Erythroblast (primary cell): Measurements from ENCODE around the gene CRAT.

Experiments used
- DNase-seq, 2 experiments: peaks; one replicate each; lab custom pipeline; 2025; lab: John Stamatoyannopoulos, UW
- GATA1 ChIP-seq: IDR thresholded peaks from 2 replicates; pipeline ENCODE4 v1.6.1; 2011; ENCODE audit warnings: low read depth, mild to moderate bottlenecking, control low read depth, low read length, moderate library complexity
- POLR2A ChIP-seq: IDR thresholded peaks from 2 replicates; pipeline ENCODE4 v1.6.1; 2011; ENCODE audit warnings: mild to moderate bottlenecking, low read length

Gene CRAT

DNA sequence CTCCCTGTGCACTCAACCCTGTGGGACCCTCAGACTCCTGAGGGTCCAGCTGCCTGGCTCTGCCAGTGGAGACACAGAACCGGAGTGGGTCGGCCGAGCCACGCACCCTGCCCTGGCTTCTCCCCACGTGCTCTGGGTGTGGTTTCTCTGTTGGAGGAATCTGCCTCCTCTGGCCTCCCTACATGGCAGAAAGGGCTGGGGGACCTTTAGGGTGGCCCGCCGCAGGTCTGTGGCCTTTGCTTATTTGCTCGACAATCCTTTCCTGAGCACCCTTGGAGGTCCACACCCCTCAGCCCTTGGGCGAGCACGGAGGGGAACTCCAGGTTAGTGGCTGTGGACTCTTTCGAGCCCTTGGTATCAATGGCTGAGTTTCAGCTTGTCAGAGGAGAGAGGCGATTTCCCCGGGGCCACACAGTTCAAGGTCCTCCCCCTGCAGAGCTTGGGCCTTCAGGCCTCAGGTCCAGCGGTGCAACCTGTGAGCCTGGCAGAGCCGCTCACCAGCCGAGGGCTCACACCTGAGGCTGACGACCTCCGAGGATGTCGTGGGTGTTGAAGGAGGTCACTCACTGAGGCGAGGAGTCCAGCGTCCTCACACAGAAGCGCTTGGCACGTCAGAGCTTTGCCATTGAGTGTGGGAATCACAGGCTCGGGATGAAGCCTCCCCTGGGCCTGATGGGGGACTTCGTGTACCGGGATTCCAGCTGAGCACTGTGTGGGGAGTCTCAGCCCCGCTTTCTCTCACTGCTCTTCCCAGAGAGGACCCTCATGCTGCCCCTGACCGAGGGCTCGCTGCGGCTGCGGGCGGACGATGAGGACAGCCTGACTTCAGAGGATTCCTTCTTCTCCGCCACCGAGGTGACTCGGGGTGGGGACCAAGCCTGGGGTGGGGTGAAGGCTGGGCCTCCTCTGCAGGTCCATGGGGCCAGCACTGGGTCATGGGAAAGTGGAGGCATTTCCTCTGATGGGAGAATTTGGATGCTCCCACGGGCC, 50.5 kb downstream of the CRAT start:
- DNase-seq: no peak
- no peak for TF ChIP-seq POLR2A
- TF ChIP-seq GATA1: no peak

DNA sequence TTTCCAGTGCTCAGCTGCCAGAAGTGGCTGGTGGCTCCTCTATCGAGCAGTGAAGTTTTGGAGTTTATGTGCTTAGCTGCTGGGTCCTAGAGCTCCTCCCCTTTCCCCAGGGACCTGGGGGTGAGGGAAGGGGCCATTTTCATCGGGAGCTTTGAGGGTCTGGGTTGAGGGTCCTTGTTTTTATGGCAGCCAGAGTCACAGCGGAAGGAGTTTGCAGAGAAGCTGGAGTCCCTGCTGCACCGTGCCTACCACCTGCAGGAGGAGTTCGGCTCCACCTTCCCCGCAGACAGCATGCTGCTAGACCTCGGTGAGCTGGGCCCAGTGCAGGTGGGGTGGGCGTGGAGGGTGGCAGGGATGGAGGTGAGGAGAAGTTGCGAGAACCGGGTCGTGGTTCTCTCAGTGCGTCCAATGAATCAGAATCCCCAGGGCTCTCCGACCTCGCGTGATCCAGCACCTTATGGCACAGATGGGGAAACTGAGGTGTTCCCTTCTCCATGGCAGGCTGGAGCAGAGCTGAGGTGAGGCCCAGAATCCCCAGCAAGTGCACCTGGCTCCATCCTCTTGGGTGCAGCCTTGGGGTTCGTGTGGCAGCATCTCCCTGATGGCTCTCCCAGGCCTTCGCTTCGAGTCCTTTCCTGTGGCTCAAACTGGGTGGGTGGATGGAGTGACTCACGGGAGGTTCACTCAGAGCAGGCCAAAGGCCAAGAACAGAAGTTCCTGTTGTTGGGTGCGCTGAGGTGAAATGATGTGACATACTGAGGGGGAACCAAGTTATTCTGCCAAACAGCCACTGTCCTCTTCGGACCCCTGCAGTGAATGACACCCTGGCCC, 51.4 kb downstream of the CRAT start:
- TF ChIP-seq POLR2A: no peak
- no peak for TF ChIP-seq GATA1
- no peak for DNase-seq

DNA sequence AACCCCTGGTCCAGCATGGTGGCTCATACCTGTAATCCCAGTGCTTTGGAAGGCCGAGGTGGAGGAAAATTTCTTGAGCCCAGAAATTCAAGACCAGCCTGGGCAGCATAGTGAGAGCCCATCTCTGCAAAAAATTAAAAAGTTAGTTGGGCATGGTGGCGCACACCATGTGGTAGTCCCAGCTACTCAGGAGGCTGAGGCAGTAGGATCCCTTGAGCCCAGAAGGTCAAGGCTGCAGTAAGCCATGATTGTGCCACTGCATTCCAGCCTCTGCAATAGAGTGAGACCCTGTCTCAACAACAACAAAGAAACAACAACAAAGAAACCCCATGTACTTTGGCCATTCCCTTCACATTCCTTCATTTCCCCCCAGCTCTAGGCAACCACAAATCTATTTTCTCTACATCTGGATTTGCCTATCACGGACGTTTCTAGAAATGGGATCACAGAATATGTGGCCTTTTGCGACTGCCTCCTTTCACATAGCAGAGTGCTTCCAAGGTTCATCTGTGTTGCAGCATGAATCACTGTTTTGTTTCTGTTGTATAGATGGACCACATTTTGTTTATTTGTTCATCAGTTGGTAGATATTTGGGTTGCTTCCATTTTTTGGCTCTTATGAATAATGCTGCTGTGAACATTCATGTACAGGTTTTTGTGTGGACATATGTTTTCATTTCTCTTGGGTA, 56.3 kb downstream of the CRAT start:
- no peak for DNase-seq

DNA sequence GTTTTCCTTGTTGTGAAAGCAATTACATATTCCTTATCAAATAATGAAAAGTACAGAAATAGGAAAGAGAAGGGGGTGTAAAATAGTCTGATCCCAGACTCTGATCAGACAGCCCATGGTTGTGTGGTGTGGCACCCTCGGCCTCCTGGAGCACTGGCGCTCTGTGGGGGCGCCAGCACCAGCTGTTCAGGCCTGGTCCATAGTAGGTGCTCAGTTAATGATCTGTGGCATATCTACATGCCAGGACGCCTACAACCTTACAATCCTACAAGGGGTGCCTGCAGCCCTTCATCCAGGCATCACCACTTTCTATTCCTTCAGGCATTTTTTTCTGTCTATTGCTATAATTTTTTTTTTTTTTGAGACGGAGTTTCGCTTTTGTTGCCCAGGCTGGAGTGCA, 57.6 kb downstream of the CRAT start:
- TF ChIP-seq GATA1: no peak
- TF ChIP-seq POLR2A: no peak
- DNase-seq: no peak

More for the DNA sequence above, 56.3 kb downstream of the CRAT start:
- TF ChIP-seq POLR2A (no peak), GATA1 (no peak)

DNA sequence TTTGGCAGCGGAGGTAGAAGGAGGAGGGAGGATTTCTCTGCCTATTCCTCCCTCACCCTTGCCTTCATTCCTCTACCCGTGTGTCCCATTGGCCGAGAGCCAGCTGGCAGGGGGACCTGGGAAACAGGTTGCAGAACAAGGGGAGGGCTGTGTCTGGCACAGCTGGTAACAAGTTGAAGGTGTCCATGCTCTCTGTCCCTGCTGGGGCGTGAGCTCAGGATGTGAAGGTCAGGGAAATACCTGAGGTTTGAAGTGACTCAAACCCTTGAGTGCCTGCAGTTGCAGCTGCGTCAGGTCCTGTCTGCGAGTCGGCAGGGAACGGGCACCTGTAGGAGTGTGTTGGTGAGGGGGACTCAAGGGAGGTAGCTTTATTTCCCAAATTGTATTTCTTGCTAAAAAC, 58.0 kb downstream of the CRAT start:
- TF ChIP-seq POLR2A: no peak
- no peak for TF ChIP-seq GATA1
- no peak for DNase-seq
